HepG2 (cell line): ENCODE results near the gene SYS1. TPM values are rescaled to one million over a fixed set of nuclear protein-coding genes. Genes with fewer than 3 reads are reported as not detected.

Experiments
- GFI1 ChIP-seq: sonication (generic); formaldehyde crosslinking; IDR thresholded peaks from 2 replicates; pipeline ENCODE4 v1.5.0; 2020; ENCODE audit warnings: missing genetic modification reagents, mild to moderate bottlenecking, borderline replicate concordance
- GTF2F1 ChIP-seq: fragments of 150-350 bp; IDR thresholded peaks from 2 replicates; pipeline ENCODE4 v1.6.1; 2014; ENCODE audit warnings: low read length
- HHEX ChIP-seq: IDR thresholded peaks from 2 replicates; pipeline ENCODE4 v1.6.1; 2016; ENCODE audit warnings: control low read depth
- KDM4B ChIP-seq: sonication (generic); formaldehyde crosslinking; IDR thresholded peaks from 2 replicates; pipeline ENCODE4 v1.4.0; 2020; ENCODE audit warnings: missing genetic modification reagents
- MXD3 ChIP-seq: IDR thresholded peaks from 2 replicates; pipeline ENCODE4 v1.6.1; 2016; ENCODE audit warnings: mild to moderate bottlenecking, missing biosample characterization, missing genetic modification reagents
- NFIB ChIP-seq: sonication (generic); formaldehyde crosslinking; IDR thresholded peaks from 2 replicates; pipeline ENCODE4 v1.9.0; 2021; ENCODE audit warnings: missing genetic modification reagents, mild to moderate bottlenecking, borderline replicate concordance
- NFRKB ChIP-seq: fragments of 450-650 bp; IDR thresholded peaks from 2 replicates; pipeline ENCODE4 v1.6.1; 2017
- NRL ChIP-seq: sonication (generic); formaldehyde crosslinking; IDR thresholded peaks from 2 replicates; pipeline ENCODE4 v1.5.0; 2020; ENCODE audit warnings: missing genetic modification reagents, mild to moderate bottlenecking, moderate library complexity, borderline replicate concordance
- RFX5 ChIP-seq: IDR thresholded peaks from 2 replicates; pipeline ENCODE4 v1.6.1; 2011; ENCODE audit warnings: low read depth, low read length, improper control_type of control experiment
- YEATS2 ChIP-seq: sonication (generic); formaldehyde crosslinking; IDR thresholded peaks from 2 replicates; pipeline ENCODE4 v1.4.0; 2020; ENCODE audit warnings: missing genetic modification reagents, borderline replicate concordance
- ZFX ChIP-seq: sonication (generic); formaldehyde crosslinking; IDR thresholded peaks from 2 replicates; pipeline ENCODE4 v1.4.0; 2020; ENCODE audit warnings: mild to moderate bottlenecking, low read depth, missing genetic modification reagents, moderate library complexity
- ZNF224 ChIP-seq: sonication (generic); formaldehyde crosslinking; IDR thresholded peaks from 2 replicates; pipeline ENCODE4 v1.5.0; 2020; ENCODE audit warnings: mild to moderate bottlenecking, missing genetic modification reagents
- ZNF564 ChIP-seq: sonication (generic); formaldehyde crosslinking; IDR thresholded peaks from 2 replicates; pipeline ENCODE4 v1.8.1; 2023; ENCODE audit warnings: mild to moderate bottlenecking, missing genetic modification reagents
- ZNF567 ChIP-seq: sonication (generic); formaldehyde crosslinking; IDR thresholded peaks from 2 replicates; pipeline ENCODE4 v1.8.1; 2023; ENCODE audit warnings: mild to moderate bottlenecking, missing genetic modification reagents, borderline replicate concordance
- ZNF607 ChIP-seq: sonication (generic); formaldehyde crosslinking; IDR thresholded peaks from 2 replicates; pipeline ENCODE4 v1.5.1; 2020; ENCODE audit warnings: missing genetic modification reagents, mild to moderate bottlenecking, borderline replicate concordance
- ZNF652 ChIP-seq: IDR thresholded peaks from 2 replicates; pipeline ENCODE4 v1.6.1; 2016; ENCODE audit warnings: low read depth, borderline replicate concordance
- ZNF7 ChIP-seq: IDR thresholded peaks from 2 replicates; pipeline ENCODE4 v1.6.1; 2016; ENCODE audit warnings: missing biosample characterization, missing genetic modification reagents
- ZNF703 ChIP-seq: sonication (generic); formaldehyde crosslinking; IDR thresholded peaks from 2 replicates; pipeline ENCODE4 v1.5.1; 2020; ENCODE audit warnings: missing genetic modification reagents, mild to moderate bottlenecking, moderate library complexity, borderline replicate concordance
- ZNF850 ChIP-seq: sonication (generic); formaldehyde crosslinking; conservative IDR thresholded peaks from 2 replicates; pipeline ENCODE4 v1.9.0; 2021; ENCODE audit warnings: mild to moderate bottlenecking, missing genetic modification reagents
- ZNF879 ChIP-seq: sonication (generic); formaldehyde crosslinking; IDR thresholded peaks from 2 replicates; pipeline ENCODE4 v1.8.1; 2023; ENCODE audit warnings: missing genetic modification reagents
- polyA plus RNA-seq, 8 experiments: library from polyadenylated mRNA; depleted of rRNA in 3 of 8; stranded (reverse) in 7 of 8; unstranded in 1 of 8; fragments of >200 nt; fragmentation: Illumina TruSeq in 4 of 8; extraction: Trizol in 4 of 8; gene quantifications; 2 replicates each; pipeline versions ENCODE4 v1.2.1 to v1.2.3, GENCODE V29; 2011 to 2016; ENCODE audit warnings: low read depth in 4 of 8, missing spikeins in 1 of 8, mixed read lengths in 1 of 8; ENCODE audit not compliant: insufficient read depth in 1 of 8
- total RNA-seq, 5 experiments: library from RNA; depleted of rRNA; stranded (reverse); fragments of >200 nt; fragmentation: Illumina TruSeq; extraction: Trizol; gene quantifications; 2 replicates each; pipeline ENCODE4 v1.2.3, GENCODE V29; 2016; ENCODE audit warnings: low read depth in 1 of 5
- TF ChIP-seq, protein P1 (sequence below), 2 experiments: sonication (generic) in 1 of 2; formaldehyde crosslinking in 1 of 2; IDR thresholded peaks; 2 replicates each; pipeline versions ENCODE4 v1.6.1 to v1.9.0; 2014 to 2022; ENCODE audit warnings: antibody characterized with exemption in 1 of 2, borderline replicate concordance in 1 of 2, inconsistent platforms in 1 of 2, low read depth in 1 of 2, missing genetic modification reagents in 1 of 2
- TF ChIP-seq, protein P2 (sequence below): sonication (generic); formaldehyde crosslinking; IDR thresholded peaks from 2 replicates; pipeline ENCODE4 v1.4.0; 2020; ENCODE audit warnings: missing genetic modification reagents

SYS1 gene
- total and polyA plus RNA-seq, 2 of the 13 experiments (the other 11 are each of a cell fraction or from before 2014, with no cell fraction given): 38.3 to 65.6 TPM

DNA sequence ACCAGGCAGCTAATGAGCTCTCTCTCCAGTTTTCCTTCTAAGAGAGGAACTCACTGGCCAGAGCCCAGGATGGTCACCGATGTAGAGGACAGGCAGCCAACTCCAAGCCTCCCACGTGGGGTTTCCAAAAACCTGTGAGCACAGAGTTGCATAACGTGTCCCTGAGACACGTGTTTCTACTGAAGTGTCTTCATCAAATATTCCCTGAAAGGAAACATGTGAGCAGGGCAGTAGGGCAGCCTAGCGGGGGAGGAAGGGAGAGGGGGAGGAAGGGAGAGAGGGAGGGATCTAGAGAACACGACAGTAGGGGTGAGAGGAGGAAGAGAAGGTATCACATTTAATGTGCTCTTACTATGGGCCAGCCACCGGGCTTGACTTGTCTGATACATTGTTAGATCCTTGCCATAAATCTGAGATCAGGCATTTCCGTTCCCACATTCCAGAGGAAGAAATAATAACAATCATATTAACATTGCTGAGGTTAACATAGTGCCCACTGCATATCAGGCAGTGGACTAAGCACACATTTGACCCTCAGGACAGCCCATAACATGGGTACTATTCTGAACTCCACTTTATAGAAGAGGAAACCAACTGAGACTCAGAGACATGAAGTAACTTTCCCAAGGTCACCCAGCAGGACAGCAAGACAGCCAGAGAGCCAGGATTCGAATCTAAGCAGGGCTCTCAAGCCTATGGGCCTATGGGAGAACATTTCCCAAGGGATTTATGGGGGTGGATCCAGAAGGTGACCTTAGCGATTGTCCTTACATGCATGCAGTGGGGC lies 4.5 kb upstream of the SYS1 start (continued):
- no peak for TF ChIP-seq ZNF564
- no peak for TF ChIP-seq NFIB
- peak; percentile 38; the same call in 1 of the 2 replicates for TF ChIP-seq ZFX
- TF ChIP-seq, protein P1, sequence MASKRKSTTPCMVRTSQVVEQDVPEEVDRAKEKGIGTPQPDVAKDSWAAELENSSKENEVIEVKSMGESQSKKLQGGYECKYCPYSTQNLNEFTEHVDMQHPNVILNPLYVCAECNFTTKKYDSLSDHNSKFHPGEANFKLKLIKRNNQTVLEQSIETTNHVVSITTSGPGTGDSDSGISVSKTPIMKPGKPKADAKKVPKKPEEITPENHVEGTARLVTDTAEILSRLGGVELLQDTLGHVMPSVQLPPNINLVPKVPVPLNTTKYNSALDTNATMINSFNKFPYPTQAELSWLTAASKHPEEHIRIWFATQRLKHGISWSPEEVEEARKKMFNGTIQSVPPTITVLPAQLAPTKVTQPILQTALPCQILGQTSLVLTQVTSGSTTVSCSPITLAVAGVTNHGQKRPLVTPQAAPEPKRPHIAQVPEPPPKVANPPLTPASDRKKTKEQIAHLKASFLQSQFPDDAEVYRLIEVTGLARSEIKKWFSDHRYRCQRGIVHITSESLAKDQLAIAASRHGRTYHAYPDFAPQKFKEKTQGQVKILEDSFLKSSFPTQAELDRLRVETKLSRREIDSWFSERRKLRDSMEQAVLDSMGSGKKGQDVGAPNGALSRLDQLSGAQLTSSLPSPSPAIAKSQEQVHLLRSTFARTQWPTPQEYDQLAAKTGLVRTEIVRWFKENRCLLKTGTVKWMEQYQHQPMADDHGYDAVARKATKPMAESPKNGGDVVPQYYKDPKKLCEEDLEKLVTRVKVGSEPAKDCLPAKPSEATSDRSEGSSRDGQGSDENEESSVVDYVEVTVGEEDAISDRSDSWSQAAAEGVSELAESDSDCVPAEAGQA (IDR thresholded peaks at IDR 0.05; ENCODE audit: low read depth): no peak
- TF ChIP-seq, protein P1 (CRISPR knock-in tag; IDR thresholded peaks at IDR 0.05; ENCODE audit: borderline replicate concordance): no peak
- no peak for TF ChIP-seq GFI1 (CRISPR knock-in tag)
- TF ChIP-seq ZNF607 (CRISPR knock-in tag): no peak
- no peak for TF ChIP-seq MXD3 (CRISPR knock-in tag)
- TF ChIP-seq, protein P2, sequence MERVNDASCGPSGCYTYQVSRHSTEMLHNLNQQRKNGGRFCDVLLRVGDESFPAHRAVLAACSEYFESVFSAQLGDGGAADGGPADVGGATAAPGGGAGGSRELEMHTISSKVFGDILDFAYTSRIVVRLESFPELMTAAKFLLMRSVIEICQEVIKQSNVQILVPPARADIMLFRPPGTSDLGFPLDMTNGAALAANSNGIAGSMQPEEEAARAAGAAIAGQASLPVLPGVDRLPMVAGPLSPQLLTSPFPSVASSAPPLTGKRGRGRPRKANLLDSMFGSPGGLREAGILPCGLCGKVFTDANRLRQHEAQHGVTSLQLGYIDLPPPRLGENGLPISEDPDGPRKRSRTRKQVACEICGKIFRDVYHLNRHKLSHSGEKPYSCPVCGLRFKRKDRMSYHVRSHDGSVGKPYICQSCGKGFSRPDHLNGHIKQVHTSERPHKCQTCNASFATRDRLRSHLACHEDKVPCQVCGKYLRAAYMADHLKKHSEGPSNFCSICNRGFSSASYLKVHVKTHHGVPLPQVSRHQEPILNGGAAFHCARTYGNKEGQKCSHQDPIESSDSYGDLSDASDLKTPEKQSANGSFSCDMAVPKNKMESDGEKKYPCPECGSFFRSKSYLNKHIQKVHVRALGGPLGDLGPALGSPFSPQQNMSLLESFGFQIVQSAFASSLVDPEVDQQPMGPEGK (CRISPR knock-in tag): 0 out of 2 replicates have a peak, but pooled peaks have one; percentile 30
- no peak for TF ChIP-seq ZNF652 (CRISPR knock-in tag)
- TF ChIP-seq KDM4B (CRISPR knock-in tag): no peak
- TF ChIP-seq HHEX (CRISPR knock-in tag): no peak
- no peak for TF ChIP-seq NFRKB
- no peak for TF ChIP-seq YEATS2
- TF ChIP-seq ZNF224 (CRISPR knock-in tag): no peak
- no peak; the same call in 1 of the 2 replicates for TF ChIP-seq ZNF703 (CRISPR knock-in tag)
- TF ChIP-seq ZNF567 (CRISPR knock-in tag): 0 out of 2 replicates have a peak, but pooled peaks have one; percentile 26
- TF ChIP-seq ZNF850: no peak
- no peak for TF ChIP-seq ZNF7 (CRISPR knock-in tag)
- no peak for TF ChIP-seq GTF2F1
- no peak for TF ChIP-seq RFX5
- TF ChIP-seq NRL: no peak
- TF ChIP-seq ZNF879 (CRISPR knock-in tag): no peak
